ENCODE results near the gene PCYT1A.
"Not testable (repeated sequence)": the region's sequence is repeated elsewhere in the genome, so short reads cannot be mapped to it uniquely, and the experiment has no call there.

The PCYT1A gene

GRCh38 chr3:196210673-196211556, 76.6 kb downstream of the PCYT1A start, which contains the start of gene ZDHHC19:
TSS of gene ZDHHC19 (minus strand) at chr3:196211400. CDS start at chr3:196211315, 85 bp downstream.
- no peak for DNase-seq

DNA sequence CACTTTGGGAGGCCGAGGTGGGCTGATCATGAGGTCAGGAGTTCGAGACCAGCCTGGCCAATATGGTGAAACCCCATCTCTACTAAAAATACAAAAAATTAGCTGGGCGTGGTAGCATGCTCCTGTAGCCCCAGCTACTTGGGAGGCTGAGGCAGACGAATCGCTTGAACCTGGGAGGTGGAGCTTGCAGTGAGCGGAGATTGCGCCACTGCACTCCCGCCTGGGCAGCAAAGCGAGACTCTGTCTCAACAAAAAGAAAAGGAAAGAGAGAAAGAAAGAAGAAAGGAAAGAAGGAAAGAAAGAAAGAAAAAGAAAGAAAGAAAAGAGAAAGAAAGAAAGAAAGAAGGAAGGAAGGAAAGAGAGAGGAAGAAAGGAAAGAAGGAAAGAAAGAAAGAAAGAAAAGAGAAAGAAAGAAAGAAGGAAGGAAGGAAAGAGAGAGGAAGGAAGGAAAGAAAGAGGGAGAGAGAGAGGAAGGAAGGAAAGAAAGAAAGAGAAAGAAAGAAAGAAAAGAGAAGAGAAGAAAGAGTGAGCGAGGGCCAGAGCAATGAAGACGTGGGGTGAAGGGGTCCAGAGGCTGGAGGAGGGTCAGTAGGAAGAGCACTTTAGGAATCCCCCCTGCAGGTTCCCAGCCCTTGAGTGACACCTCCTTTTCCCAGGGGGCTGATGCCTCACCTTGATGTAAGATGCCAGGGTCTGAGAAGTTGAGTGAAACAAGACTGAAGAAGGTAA, 77.4 kb downstream of the PCYT1A start:
- not testable (repeated sequence) for DNase-seq

DNA sequence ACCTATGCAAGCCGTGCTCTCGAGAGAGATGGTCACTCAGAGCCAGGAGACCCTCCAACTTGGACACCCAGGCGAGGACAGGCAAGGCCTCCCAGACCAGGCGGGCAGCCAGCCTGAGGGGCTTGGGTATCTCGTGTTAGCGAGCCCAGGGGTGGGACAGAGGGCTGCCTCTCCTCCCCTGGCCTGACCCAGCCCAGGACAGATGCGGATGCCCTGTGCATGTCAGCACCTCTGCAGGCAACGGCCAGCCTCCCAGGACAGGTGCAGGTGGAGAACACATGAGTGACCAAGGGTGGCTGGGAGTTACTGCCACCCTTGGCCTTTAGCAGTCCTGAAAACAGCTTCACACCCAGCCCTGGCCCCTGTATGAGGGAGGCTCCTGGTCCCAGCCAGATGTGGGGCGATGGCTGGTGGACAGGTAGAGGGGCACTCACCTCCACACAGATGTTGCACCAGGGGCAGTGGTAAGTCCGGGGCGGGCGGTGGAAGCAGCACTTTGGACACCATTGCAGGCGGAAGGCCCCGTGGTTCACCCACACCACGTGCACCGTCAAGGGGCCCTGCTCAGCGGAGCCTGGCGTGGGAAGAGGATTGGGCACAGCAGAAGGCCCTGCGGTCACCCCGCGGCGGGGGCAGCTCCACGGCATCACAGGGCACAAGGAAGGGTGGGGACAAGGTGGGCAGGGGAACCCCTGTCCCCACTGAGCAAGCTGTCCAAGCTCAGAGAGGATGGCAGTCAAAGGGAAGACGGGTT, 78.4 kb downstream of the PCYT1A start:
- no peak for DNase-seq

GRCh38 chr3:196207833-196208607, 79.5 kb downstream of the PCYT1A start:
- peak; percentile 79 for DNase-seq

DNA sequence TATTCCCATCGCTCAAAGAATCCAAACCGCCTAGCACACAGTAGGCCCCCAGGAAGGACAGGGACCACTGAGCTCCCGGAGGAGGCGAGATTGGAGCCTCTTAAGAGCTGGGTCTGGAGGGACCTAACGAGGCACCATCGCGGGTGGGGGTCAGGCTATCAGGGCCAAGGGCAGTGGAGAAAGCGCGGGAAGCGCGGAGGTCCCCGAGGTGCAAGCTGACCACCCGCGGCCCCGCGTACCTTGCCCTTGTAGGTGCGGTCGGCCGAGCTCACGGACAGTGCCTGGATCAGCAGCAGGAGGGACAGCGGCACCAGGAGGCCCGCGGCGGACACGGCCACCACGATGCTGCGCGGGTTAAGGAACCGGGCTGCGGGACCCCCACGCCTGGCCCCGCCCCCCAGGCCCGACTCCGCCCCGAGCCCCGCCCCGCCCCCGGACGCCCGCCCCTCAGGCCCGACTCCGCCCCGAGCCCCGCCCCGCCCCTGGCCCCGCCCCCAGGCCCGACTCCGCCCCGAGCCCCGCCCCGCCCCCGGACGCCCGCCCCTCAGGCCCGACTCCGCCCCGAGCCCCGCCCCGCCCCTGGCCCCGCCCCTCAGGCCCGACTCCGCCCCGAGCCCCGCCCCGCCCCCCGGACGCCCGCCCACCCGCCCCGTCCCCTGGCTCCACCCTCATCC, 80.2 kb downstream of the PCYT1A start:
- peak; percentile 22 for DNase-seq

- not testable (repeated sequence) for DNase-seq
Observed at GRCh38 chr3:196205442-196206205, 81.9 kb downstream of the PCYT1A start.

DNA sequence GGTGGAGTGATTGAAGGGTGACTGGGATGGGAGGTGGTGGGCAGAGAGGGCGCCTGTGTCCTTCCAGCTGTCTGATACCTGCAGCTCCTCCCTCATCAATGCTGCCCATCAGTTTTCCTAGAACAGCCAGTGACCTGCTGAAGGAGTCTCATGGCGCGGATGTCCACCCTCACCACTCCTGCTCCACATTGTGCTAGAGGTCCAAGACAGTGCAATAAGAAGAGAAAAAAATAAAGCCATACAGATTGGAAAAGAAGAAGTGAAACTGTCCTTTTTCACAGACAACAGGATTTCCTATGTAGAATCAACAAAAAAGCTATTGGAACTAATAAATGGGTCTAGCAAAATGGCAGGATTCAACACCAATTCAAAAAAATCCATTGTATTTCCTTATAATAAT, 83.7 kb downstream of the PCYT1A start:
- DNase-seq, result no peak

GRCh38 chr3:196202516-196202970, 85.0 kb downstream of the PCYT1A start:
- no peak for DNase-seq

- no peak for DNase-seq
Observed at GRCh38 chr3:196198771-196199753, 88.5 kb downstream of the PCYT1A start.

DNA sequence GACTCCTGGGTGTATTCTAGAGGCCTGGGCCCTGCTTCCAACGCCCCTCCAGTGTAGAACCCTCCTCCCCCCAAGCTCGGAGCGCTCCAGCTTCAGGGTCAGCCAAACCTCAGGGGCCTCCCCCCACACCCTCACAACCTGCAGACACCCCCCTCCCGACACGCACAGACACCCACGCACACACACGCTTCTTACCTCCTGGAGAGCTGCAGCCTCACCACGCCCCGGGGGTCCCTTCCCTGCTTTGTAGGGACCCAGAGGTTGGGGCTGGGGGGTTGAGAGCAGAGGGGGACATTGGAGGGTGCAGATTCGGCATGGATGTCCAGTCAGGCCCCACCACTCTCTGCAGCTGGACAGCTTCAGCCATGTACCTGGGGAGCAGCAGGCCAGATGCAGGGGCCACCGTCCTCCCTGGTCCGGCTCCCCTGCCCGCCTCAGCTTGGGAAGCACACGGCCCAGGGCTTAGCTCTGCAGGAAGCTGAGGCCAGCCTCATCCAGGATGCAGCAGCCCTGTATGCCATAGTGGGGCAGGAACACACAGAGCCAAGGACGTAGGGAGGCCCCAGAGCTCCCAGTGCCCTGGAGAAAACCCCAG, 89.3 kb downstream of the PCYT1A start:
- DNase-seq, result no peak

GRCh38 chr3:196197524-196197923, 90.0 kb downstream of the PCYT1A start:
- no peak for DNase-seq

- DNase-seq, result no peak
Observed at GRCh38 chr3:196195664-196196265, 91.8 kb downstream of the PCYT1A start.

DNA sequence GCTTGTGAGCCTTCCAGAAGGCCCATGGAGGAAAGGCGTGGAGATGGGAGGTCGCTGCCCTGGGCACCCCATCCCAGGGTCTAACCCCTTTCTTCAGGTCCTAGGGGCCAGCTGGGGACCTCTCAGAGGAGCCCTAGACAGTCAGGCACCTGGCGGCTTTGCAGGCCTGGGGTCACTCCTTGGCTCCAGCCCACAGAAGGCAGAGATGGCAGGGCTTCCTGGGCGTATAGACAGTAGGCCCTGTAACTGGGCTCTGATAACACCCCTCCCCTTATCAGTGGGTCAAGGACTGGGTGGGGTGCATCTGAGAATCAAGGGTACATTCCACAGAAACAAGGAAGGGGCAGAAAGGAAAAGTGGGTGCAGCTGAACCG, 93.0 kb downstream of the PCYT1A start:
- no peak for DNase-seq

DNA sequence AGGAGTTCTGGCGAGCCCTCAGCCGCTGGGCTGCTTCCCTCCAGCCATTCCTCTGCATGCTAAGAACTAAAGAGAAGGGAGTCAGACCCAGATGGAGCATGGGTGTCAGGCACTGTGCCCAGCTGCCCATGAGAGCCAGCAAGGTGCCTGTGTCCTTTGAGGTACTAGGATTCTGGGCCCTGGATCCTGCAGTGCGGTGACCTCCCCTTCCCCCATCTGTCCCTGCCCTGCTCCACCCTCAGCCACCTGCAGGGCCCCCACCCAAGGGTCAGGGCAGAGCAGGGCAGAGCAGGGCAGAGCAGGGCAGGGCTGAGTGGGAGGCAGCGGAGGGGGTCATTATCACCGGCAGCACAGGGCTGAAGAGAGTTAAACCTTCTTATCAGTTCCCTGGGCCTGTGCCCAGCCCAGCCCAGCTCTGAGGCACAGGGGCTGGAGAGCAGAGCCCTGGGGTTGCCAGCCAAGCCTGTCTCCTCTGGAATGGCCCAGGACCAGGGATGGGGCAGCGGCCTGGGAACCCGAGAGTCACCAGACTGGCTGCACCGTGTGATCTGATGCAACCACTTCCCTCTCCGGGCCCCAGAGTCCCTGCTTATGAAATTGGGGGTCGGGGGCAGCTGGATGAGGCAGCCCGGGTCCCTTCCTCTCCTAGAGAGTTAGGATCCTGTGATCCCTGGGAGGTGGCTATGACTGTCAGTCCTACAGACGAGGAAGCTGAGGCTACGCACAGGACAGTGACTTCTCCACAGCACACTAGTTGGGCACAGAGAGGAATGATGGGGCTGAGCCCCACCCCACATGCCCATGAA, 93.6 kb downstream of the PCYT1A start:
- DNase-seq, result no peak

DNA sequence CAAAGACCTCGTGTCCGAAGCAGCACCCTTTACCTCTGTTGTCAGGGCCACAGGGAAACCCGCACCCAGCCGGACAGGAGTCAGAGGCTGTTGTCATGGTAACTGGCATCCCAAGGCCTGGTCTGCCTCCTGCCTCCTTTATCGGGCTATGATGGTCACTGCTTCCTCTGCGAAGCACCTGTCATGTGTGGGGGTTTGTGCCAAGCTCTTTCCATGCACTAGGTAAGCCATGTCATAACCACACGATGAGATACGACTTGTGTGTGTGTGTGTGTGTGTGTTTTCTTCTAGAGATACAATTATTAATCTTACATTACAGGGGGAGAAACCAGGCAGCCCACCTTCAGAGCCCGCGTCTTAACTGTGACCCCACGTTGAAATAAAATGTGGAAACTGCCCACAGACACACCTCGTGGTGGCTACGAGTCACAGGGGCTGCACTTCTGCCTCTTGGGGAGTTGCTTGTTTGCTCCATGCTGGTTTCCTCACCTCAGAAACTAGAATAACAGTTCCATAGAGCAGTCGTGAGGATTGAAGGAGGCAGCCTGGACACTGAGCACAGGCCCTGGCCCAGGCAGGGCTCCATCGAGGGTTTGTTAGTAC, 94.3 kb downstream of the PCYT1A start:
- DNase-seq, result no peak

DNA sequence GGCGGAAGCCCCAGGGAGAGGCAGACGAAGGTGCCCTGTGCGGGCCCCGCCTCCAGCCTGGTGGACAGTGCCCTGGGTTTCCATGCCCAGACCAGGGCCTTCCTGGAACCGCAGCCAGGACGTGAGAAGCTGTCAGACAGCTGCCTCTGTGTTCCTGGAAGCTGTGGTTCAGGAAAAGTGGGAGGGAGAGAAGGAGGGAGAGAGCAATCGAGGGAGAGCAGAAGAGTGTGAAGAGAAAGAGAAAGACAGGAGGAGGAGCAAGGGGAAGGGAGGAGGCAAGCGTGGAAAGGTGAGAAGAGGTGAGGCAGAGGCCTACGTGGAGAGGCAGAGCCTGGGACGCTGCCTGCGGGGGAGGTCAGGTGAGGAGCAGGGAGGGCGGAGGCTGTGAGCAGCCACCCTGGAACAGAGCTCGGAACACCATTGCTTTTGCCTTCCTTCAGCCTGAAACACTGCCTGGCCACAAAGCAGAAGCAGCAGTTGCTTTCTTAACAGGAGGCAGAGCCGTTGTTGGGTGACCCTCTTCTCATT, 94.9 kb downstream of the PCYT1A start:
- no peak for DNase-seq

DNA sequence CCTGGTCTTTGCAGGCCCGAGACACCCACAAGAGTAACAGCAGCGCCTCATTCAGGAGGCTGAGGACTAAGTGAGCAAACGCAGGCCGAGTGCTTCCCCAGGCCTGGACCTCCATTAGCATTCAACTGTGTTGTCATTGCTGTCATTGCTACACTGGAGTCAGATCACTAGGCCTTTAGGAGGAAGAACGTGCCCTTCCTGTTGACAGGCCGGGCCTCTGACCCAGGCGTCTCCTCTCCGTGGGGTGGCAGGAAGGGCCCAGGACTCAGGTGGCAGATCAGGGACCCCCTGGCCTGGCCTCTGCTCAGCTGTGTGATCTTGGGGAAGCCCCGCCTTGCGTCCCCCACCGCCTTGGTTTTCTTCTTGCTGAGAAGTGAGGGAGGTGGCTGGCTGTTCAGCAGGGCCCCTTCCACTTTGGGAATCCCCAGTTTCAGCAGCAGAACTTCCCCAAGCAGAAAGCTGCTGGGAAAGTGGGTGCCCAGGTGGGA, 95.4 kb downstream of the PCYT1A start:
- peak; percentile 42 for DNase-seq
